ENCODE measurements around the gene DUSP10. TPM values are rescaled to one million over a fixed set of nuclear protein-coding genes. Genes with fewer than 3 reads are reported as not detected.

Gene DUSP10
- total RNA-seq, 1 donor from 2014 or later, result 5.0 TPM

- Mint-ChIP-seq H3K4me3 (ENCODE audit: unreplicated experiment) (no peak overlapping the region), H3K27me3 (ENCODE audit: unreplicated experiment) (peaks cover 2% of the 10 kb centered on the region), H3K9me3 (ENCODE audit: unreplicated experiment) (no peaks in the 10 kb centered on the region), H3K36me3 (ENCODE audit: low read depth, unreplicated experiment) (no peaks in the 10 kb centered on the region), H3K27ac (ENCODE audit: unreplicated experiment) (no peak overlapping the region), H3K4me1 (ENCODE audit: unreplicated experiment) (peaks cover 32% of the 10 kb centered on the region)
- TF ChIP-seq CTCF (IDR thresholded peaks at IDR 0.05; ENCODE audit: unreplicated experiment), result no peak
- no peak for DNase-seq (ENCODE audit: low spot score)
These were observed 36.8 kb upstream of the DUSP10 start for GRCh38 chr1:221778535-221779142.

- H3K9me3 Mint-ChIP-seq (ENCODE audit: unreplicated experiment), result no peaks in the 10 kb centered on the region
- no peaks in the 10 kb centered on the region for H3K36me3 Mint-ChIP-seq (ENCODE audit: low read depth, unreplicated experiment)
- peaks cover 34% of the 10 kb centered on the region for H3K4me1 Mint-ChIP-seq (ENCODE audit: unreplicated experiment)
- TF ChIP-seq CTCF (IDR thresholded peaks at IDR 0.05; ENCODE audit: unreplicated experiment), result no peak
- no peak overlapping the region for H3K4me3 Mint-ChIP-seq (ENCODE audit: unreplicated experiment)
- H3K27me3 Mint-ChIP-seq (ENCODE audit: unreplicated experiment), result peaks cover 2% of the 10 kb centered on the region
- no peak overlapping the region for H3K27ac Mint-ChIP-seq (ENCODE audit: unreplicated experiment)
- no peak for DNase-seq (ENCODE audit: low spot score)
These were observed 36.2 kb upstream of the DUSP10 start for GRCh38 chr1:221778125-221778524.

DNA sequence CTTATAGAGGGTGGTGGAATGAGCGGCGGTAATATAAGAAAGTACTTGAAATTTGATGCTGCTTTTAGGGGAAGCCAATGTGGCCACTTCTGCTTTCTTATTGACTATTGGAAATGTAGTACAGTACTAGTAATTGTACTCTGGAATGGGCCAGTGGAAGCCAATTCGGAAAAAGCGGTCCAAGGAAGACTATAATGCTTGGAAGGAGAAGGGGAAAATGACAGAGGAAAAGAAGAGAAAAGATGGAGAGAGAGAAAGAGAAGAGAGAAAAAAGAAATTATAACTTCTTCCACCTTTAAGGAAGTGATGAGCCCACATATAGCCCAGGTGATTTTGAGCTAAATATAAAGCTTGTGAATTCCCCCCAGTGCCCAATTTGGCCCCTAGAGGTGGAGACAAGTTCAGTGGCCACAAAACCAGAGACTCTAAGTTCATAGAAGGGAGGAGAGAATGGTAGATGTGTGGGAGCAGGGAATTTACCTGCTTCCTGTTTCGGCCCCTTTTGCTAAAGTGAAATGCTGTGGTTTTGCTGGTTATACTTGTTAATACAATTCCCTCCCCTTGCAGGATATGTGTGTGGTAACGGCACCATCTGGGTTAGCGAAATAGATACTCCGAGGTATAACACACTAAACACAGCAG, 35.7 kb upstream of the DUSP10 start:
- Mint-ChIP-seq H3K27ac (ENCODE audit: unreplicated experiment) (no peak overlapping the region), H3K27me3 (ENCODE audit: unreplicated experiment) (peaks cover 2% of the 10 kb centered on the region), H3K4me1 (ENCODE audit: unreplicated experiment) (peaks cover 29% of the 10 kb centered on the region), H3K4me3 (ENCODE audit: unreplicated experiment) (no peak overlapping the region), H3K9me3 (ENCODE audit: unreplicated experiment) (no peaks in the 10 kb centered on the region), H3K36me3 (ENCODE audit: low read depth, unreplicated experiment) (no peaks in the 10 kb centered on the region)
- no peak for DNase-seq (ENCODE audit: low spot score)
- TF ChIP-seq CTCF (IDR thresholded peaks at IDR 0.05; ENCODE audit: unreplicated experiment), result no peak

GRCh38 chr1:221776495-221777301, 34.8 kb upstream of the DUSP10 start:
- H3K4me3 Mint-ChIP-seq (ENCODE audit: unreplicated experiment), result no peak overlapping the region
- H3K4me1 Mint-ChIP-seq (ENCODE audit: unreplicated experiment), result peaks cover 27% of the 10 kb centered on the region
- no peak for DNase-seq (ENCODE audit: low spot score)
- H3K27me3 Mint-ChIP-seq (ENCODE audit: unreplicated experiment), result no peaks in the 10 kb centered on the region
- TF ChIP-seq CTCF (IDR thresholded peaks at IDR 0.05; ENCODE audit: unreplicated experiment), result no peak
- H3K9me3 Mint-ChIP-seq (ENCODE audit: unreplicated experiment), result no peaks in the 10 kb centered on the region
- H3K36me3 Mint-ChIP-seq (ENCODE audit: low read depth, unreplicated experiment), result no peaks in the 10 kb centered on the region
- no peak overlapping the region for H3K27ac Mint-ChIP-seq (ENCODE audit: unreplicated experiment)

DNA sequence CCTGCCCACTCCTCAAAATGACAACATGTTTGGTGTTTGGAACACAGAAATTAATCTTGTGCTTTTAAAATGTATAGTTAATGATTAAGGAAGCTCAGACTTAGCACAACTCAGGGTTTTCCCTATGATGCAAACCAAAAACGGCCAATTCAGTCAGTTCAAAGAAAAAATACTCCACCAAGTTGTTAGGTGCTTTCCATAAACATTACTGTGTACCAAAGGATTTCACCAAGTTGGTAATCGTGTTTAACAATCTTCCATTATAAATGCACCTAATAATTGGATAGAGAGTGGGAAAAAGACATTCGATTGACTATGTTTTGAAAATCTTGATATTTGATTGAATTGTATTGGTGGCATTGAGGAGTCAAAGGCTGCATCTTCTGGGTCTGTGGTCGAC, 33.3 kb upstream of the DUSP10 start:
- no peak for TF ChIP-seq CTCF (IDR thresholded peaks at IDR 0.05; ENCODE audit: unreplicated experiment)
- Mint-ChIP-seq H3K36me3 (ENCODE audit: low read depth, unreplicated experiment) (no peaks in the 10 kb centered on the region), H3K4me3 (ENCODE audit: unreplicated experiment) (no peak overlapping the region), H3K9me3 (ENCODE audit: unreplicated experiment) (no peaks in the 10 kb centered on the region), H3K27ac (ENCODE audit: unreplicated experiment) (no peak overlapping the region), H3K4me1 (ENCODE audit: unreplicated experiment) (peaks cover 27% of the 10 kb centered on the region), H3K27me3 (ENCODE audit: unreplicated experiment) (no peaks in the 10 kb centered on the region)
- no peak for DNase-seq (ENCODE audit: low spot score)

All from endothelial cell (in vitro differentiated cells).